Trophoblast cell (in vitro differentiated cells and primary cell): Measurements from ENCODE around the gene MRPL42.
A peak's percentile ranks its signal among the peaks of the same experiment; 100 is the strongest.
"Not testable (repeated sequence)": the region's sequence is repeated elsewhere in the genome, so short reads cannot be mapped to it uniquely, and the experiment has no call there.

Source experiments
- DNase-seq, 2 donors: peaks; one replicate each; pipeline ENCODE4 v3.0.0-alpha.2; 2016
- H2AFZ ChIP-seq: 2 replicates; pipeline ENCODE4 v1.6.1; 2013; ENCODE audit warnings: low read length, moderate library complexity, mild to moderate bottlenecking; ENCODE audit not compliant: insufficient read depth, poor library complexity
- H2AK5ac ChIP-seq: 2 replicates; pipeline ENCODE4 v1.6.1; 2013; ENCODE audit warnings: mild to moderate bottlenecking, low read length
- H2BK120ac ChIP-seq: 2 replicates; pipeline ENCODE4 v1.6.1; 2013; ENCODE audit warnings: low read length, mild to moderate bottlenecking, moderate library complexity; ENCODE audit not compliant: insufficient read depth, poor library complexity
- H2BK12ac ChIP-seq: 2 replicates; pipeline ENCODE4 v1.6.1; 2013; ENCODE audit warnings: mild to moderate bottlenecking, low read length, moderate library complexity
- H2BK5ac ChIP-seq: 2 replicates; pipeline ENCODE4 v1.6.1; 2013; ENCODE audit warnings: low read length, low read depth, moderate library complexity, mild to moderate bottlenecking; ENCODE audit not compliant: poor library complexity
- H3K14ac ChIP-seq: 2 replicates; pipeline ENCODE4 v1.6.1; 2013; ENCODE audit warnings: mild to moderate bottlenecking, low read length
- H3K18ac ChIP-seq: 2 replicates; pipeline ENCODE4 v1.6.1; 2013; ENCODE audit warnings: mild to moderate bottlenecking, low read length
- H3K23ac ChIP-seq: 2 replicates; pipeline ENCODE4 v1.6.1; 2013; ENCODE audit warnings: low read length
- H3K27ac ChIP-seq: 2 replicates; pipeline ENCODE4 v1.5.1; 2013; ENCODE audit warnings: low read depth, mild to moderate bottlenecking, inconsistent platforms, low read length, moderate library complexity
- H3K27me3 ChIP-seq: 2 replicates; pipeline ENCODE4 v1.6.1; 2013; ENCODE audit warnings: inconsistent platforms, mild to moderate bottlenecking, low read length, moderate library complexity; ENCODE audit not compliant: insufficient read depth
- H3K36me3 ChIP-seq, 2 experiments: 1 replicate in 1 of 2; 2 replicates in 1 of 2; pipeline ENCODE4 v1.6.1; 2013; ENCODE audit warnings: low read length in 2 of 2, mild to moderate bottlenecking in 2 of 2, moderate library complexity in 1 of 2; ENCODE audit not compliant: insufficient read depth in 2 of 2, control insufficient read depth in 1 of 2
- H3K4ac ChIP-seq: 2 replicates; pipeline ENCODE4 v1.6.1; 2013; ENCODE audit warnings: low read depth, mild to moderate bottlenecking, low read length, moderate library complexity
- H3K4me1 ChIP-seq, 2 experiments: 1 replicate in 1 of 2; 2 replicates in 1 of 2; pipeline ENCODE4 v1.6.1; 2013; ENCODE audit warnings: low read length in 2 of 2, mild to moderate bottlenecking in 2 of 2, moderate library complexity in 1 of 2; ENCODE audit not compliant: insufficient read depth in 2 of 2, control insufficient read depth in 1 of 2
- H3K4me2 ChIP-seq: 2 replicates; pipeline ENCODE4 v1.6.1; 2013; ENCODE audit warnings: inconsistent platforms, mild to moderate bottlenecking, low read length, moderate library complexity
- H3K4me3 ChIP-seq: 2 replicates; pipeline ENCODE4 v1.5.1; 2013; ENCODE audit warnings: mild to moderate bottlenecking, low read depth, low read length, inconsistent platforms
- H3K79me1 ChIP-seq: one replicate; pipeline ENCODE4 v1.6.1; 2013; ENCODE audit warnings: low read length
- H3K79me2 ChIP-seq: 2 replicates; pipeline ENCODE4 v1.6.1; 2013; ENCODE audit warnings: low read length, mild to moderate bottlenecking; ENCODE audit not compliant: control insufficient read depth, insufficient read depth, poor library complexity
- H3K9ac ChIP-seq: 2 replicates; pipeline ENCODE4 v1.6.1; 2013; ENCODE audit warnings: mild to moderate bottlenecking, low read length
- H3K9me3 ChIP-seq: 2 replicates; pipeline ENCODE4 v1.6.1; 2013; ENCODE audit warnings: low read depth, mild to moderate bottlenecking, control low read depth, inconsistent platforms, low read length; ENCODE audit not compliant: insufficient read depth
- H4K12ac ChIP-seq: 2 replicates; pipeline ENCODE4 v1.6.1; 2013; ENCODE audit warnings: low read depth, mild to moderate bottlenecking, low read length, moderate library complexity
- H4K8ac ChIP-seq: 2 replicates; pipeline ENCODE4 v1.6.1; 2013; ENCODE audit warnings: low read depth, mild to moderate bottlenecking, low read length, moderate library complexity
- H4K91ac ChIP-seq: one replicate; pipeline ENCODE4 v1.6.1; 2013; ENCODE audit warnings: low read depth, mild to moderate bottlenecking, low read length, moderate library complexity
- WGBS: extraction: QIAGEN DNeasy Blood & Tissue Kit; methylation state at CpG from one replicate; pipeline ENCODE4 v1.1.7; 2013; ENCODE audit warnings: missing lambda C conversion rate; ENCODE audit not compliant: insufficient read length, insufficient coverage; ENCODE audit errors: extremely low coverage; 5-methylcytosine and 5-hydroxymethylcytosine counted together

The MRPL42 gene

GRCh38 chr12:93429852-93430251 is 37.5 kb upstream of the MRPL42 start:
- H3K36me3 ChIP-seq: no peaks in the 10 kb centered on the region
- H3K79me1 ChIP-seq: no peaks in the 10 kb centered on the region
- H3K9ac ChIP-seq: no peak overlapping the region
- H3K4me1 ChIP-seq: peaks cover 2 to 3% of the 10 kb centered on the region in 2 experiments
- H2BK120ac ChIP-seq: no peak overlapping the region
- no peak overlapping the region for H2BK5ac ChIP-seq
- H3K4me2 ChIP-seq: no peak overlapping the region
- H2AFZ ChIP-seq: no peak overlapping the region
- no peak overlapping the region for H4K91ac ChIP-seq
- H3K9me3 ChIP-seq: no peaks in the 10 kb centered on the region
- WGBS: no CpG with 5 or more reads among the region's 1 CpG
- no peak overlapping the region for H3K23ac ChIP-seq
- no peak overlapping the region for H3K4me3 ChIP-seq
- H3K4ac ChIP-seq: peak overlapping the region; percentile 84
- no peak overlapping the region for H4K12ac ChIP-seq
- DNase-seq: no peak
- H2BK12ac ChIP-seq: no peak overlapping the region
- H3K79me2 ChIP-seq: peaks cover 17% of the 10 kb centered on the region
- no peak overlapping the region for H4K8ac ChIP-seq
- H3K27me3 ChIP-seq: no peaks in the 10 kb centered on the region
- no peak overlapping the region for H3K18ac ChIP-seq
- H3K14ac ChIP-seq: no peak overlapping the region
- no peak overlapping the region for H2AK5ac ChIP-seq
- no peak overlapping the region for H3K27ac ChIP-seq

- H3K27ac ChIP-seq: no peak overlapping the region
- H4K8ac ChIP-seq: no peak overlapping the region
- H3K27me3 ChIP-seq: no peaks in the 10 kb centered on the region
- no peak overlapping the region for H2AFZ ChIP-seq
- no peaks in the 10 kb centered on the region for H3K9me3 ChIP-seq
- H2BK120ac ChIP-seq: no peak overlapping the region
- H3K4me1 ChIP-seq: peaks cover 2 to 3% of the 10 kb centered on the region in 2 experiments
- H2BK5ac ChIP-seq: no peak overlapping the region
- no peak overlapping the region for H3K14ac ChIP-seq
- no peak overlapping the region for H3K4me2 ChIP-seq
- H3K4ac ChIP-seq: no peak overlapping the region
- H4K91ac ChIP-seq: no peak overlapping the region
- H3K23ac ChIP-seq: no peak overlapping the region
- no peak overlapping the region for H2BK12ac ChIP-seq
- H3K79me1 ChIP-seq: no peaks in the 10 kb centered on the region
- no peak overlapping the region for H3K9ac ChIP-seq
- H3K36me3 ChIP-seq: no peaks in the 10 kb centered on the region
- no peak overlapping the region for H3K4me3 ChIP-seq
- H3K79me2 ChIP-seq: peaks cover 18% of the 10 kb centered on the region
- no peak overlapping the region for H2AK5ac ChIP-seq
- H4K12ac ChIP-seq: no peak overlapping the region
- no peak overlapping the region for H3K18ac ChIP-seq
- no CpG with 5 or more reads among the region's 4 CpGs for WGBS
- DNase-seq: no peak
These were observed 37.0 kb upstream of the MRPL42 start for GRCh38 chr12:93430280-93430679.

- not testable (repeated sequence) for H3K9ac ChIP-seq, H3K18ac ChIP-seq, H3K36me3 ChIP-seq, H4K12ac ChIP-seq, H3K79me1 ChIP-seq, H3K4me1 ChIP-seq, H2AFZ ChIP-seq, H2BK120ac ChIP-seq, H3K4me2 ChIP-seq, H2AK5ac ChIP-seq, H2BK5ac ChIP-seq, H4K91ac ChIP-seq, H4K8ac ChIP-seq, H3K14ac ChIP-seq, H3K23ac ChIP-seq, H2BK12ac ChIP-seq, H3K9me3 ChIP-seq, H3K27ac ChIP-seq, H3K4me3 ChIP-seq, H3K27me3 ChIP-seq
- WGBS: no CpG with 5 or more reads among the region's 6 CpGs
- H3K79me2 ChIP-seq: peaks cover 17% of the 10 kb centered on the region
- peak; percentile 52 to 70 for DNase-seq
- H3K4ac ChIP-seq: peak overlapping the region; percentile 97
These were observed 35.3 kb upstream of the MRPL42 start for GRCh38 chr12:93432031-93432430.

- peaks cover 19% of the 10 kb centered on the region for H3K79me2 ChIP-seq
- H2BK120ac ChIP-seq: no peak overlapping the region
- no peak overlapping the region for H3K18ac ChIP-seq
- H2AFZ ChIP-seq: no peak overlapping the region
- H3K4ac ChIP-seq: no peak overlapping the region
- H3K27me3 ChIP-seq: no peaks in the 10 kb centered on the region
- no peaks in the 10 kb centered on the region for H3K9me3 ChIP-seq
- no peak overlapping the region for H2AK5ac ChIP-seq
- H4K8ac ChIP-seq: no peak overlapping the region
- no peak overlapping the region for H4K12ac ChIP-seq
- no peak overlapping the region for H3K9ac ChIP-seq
- H3K36me3 ChIP-seq: no peaks in the 10 kb centered on the region
- H3K27ac ChIP-seq: no peak overlapping the region
- no peak overlapping the region for H2BK5ac ChIP-seq
- H3K23ac ChIP-seq: no peak overlapping the region
- WGBS: no CpG with 5 or more reads among the region's 5 CpGs
- H4K91ac ChIP-seq: no peak overlapping the region
- no peak overlapping the region for H3K4me3 ChIP-seq
- H3K79me1 ChIP-seq: no peaks in the 10 kb centered on the region
- H3K14ac ChIP-seq: no peak overlapping the region
- H3K4me2 ChIP-seq: no peak overlapping the region
- no peak overlapping the region for H2BK12ac ChIP-seq
- peaks cover 0 to 5% of the 10 kb centered on the region in 2 experiments for H3K4me1 ChIP-seq
- DNase-seq: peak in 1 of 2 donors; percentile 30
These were observed 33.0 kb upstream of the MRPL42 start for GRCh38 chr12:93434256-93434865.
